Activated CD4-positive, alpha-beta T cell treated with anti-CD3 and anti-CD28 coated beads for 48 hours (primary cell): ENCODE measurements around the gene YJEFN3.

Experiments used
- DNase-seq: peaks from one replicate; pipeline ENCODE4 v3.0.0-alpha.2; 2020

YJEFN3 gene

DNA sequence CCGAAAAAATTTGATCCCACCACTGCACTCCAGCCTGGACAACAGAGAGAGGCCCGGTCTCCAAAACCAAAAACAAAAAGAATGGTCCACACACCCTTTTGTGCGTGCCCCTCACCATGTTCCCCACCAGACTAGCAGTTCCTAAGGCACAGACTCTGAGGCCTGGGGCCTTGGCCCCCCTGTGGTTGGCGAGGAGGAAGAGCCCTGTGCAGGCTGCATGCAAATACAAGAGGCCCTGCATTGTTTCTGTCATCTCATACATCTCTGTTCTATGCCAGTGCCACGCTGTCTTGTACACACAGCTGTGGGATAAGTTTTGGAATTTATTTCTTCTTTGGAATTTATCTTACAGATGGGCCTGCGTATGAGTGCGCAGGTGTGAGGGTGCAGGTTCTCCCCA is 4.7 kb upstream of the YJEFN3 start:
- no peak for DNase-seq

DNA sequence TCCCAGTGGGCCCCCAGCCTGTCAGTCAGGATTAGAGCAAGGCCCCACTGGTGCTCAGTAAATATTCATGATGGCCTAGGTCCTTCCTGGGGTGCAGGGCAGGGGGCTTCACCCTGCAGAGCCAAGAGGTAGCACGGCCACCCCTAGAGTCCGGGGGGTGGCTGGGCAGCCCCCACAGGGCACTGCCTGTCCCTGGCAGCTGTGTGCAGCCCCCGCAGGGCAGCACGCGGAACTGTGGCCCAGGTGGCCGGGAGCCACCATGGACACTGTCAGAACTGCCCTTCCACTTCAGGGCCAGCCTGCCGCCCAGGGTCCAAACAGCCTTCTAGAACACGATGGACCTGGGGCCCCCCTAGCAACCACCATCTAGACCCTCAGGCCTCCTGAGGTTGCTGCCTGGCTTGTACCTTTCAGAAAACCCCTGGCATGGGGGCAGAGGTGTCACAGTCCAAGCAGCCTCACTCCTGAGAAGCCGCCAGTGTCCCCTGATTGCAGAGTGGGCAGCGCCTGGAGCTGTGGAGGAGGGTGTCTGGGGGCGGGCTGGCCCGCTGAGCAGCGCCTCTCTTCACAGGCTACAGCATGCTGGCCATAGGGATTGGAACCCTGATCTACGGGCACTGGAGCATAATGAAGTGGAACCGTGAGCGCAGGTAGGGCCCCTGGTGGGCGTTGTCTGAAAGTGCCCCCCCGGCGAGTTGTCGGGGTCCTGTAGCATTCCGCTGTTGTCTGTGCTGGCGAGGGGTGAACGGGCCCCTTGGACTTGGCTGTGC is 2.9 kb upstream of the YJEFN3 start:
- DNase-seq: no peak

DNA sequence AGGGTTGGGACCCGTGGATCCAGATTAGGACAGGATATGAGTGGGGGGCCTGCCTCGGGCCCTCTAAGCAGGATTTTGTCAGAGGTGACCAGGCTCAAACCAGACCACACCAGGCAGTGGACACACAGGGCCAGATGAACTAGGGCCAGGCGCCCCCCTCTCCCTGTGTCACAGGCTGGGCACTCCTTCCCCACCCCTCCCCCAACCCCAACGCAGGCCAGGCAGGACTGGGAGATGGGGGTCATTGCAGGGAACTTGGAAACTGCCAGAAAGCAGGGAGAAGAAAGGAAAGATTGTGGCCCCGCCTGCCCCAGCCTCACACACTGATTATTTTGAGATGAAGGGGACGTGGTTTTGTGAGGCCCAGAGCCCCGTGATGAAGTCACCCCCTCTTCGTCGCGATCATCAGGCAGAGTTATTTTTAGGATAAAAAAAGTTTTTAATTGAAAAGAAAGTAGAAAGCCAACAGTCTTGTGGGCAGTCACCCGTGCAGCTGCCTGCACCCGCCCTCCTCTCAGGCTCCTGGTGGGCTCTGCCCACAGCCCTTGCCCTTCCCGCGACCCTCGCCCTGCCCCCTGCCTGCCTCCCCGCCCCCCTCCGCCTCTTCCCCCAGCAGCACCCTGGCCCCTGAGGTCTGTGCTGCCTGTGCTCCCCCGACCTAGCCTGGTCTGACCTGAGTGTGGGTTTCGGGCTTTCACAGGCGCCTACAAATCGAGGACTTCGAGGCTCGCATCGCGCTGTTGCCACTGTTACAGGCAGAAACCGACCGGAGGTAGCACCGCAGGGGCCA is 1.9 kb upstream of the YJEFN3 start:
- no peak for DNase-seq

DNA sequence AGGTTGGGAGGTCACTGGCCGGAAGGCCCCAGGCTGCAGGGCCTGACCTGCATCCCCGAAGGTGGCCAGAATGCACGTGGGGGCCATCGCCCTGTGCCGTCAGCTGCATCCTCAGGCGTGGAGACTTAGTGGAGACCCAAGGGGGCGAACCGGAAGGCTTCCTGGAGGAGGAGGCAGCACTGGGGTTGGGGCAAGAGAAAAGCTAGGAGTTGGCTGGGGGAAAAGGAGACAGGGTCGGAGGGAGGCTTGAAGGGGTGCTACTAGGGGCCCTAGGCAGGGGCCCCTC is 1.4 kb upstream of the YJEFN3 start:
- no peak for DNase-seq

DNA sequence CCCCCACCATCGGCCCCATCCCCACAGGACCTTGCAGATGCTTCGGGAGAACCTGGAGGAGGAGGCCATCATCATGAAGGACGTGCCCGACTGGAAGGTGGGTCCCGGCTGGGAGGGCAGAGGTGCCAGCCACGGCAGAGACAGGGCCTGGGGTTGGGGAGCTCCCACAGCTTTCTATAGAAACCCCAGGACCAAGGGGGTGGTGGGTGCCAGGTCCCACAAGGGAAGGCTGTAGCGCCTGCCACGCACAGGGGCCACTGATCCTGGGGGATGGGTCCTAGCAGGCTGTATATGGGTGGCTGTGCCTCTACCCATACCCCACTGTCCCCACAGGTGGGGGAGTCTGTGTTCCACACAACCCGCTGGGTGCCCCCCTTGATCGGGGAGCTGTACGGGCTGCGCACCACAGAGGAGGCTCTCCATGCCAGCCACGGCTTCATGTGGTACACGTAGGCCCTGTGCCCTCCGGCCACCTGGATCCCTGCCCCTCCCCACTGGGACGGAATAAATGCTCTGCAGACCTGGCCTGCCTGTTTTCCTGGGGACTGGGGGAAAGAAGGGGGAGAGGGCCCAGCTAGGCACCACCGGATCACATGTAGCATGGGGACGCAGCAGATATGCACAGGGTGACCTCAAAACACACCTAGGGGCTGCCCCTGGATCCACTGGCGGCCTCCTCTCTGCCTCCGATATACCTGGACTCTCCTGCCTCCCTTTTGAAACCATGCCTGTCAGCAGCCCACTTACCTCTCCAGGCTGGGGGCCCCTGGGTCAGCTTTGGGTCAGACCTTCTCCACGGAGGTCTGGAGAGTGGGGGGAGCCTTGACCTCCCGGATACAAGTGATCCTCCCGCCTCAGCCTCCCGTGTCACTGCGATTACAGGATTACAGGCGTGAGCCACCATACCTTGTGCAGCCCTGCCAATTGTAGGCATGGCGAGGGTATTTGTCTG is 761 bp upstream of the YJEFN3 start:
- no peak for DNase-seq

DNA sequence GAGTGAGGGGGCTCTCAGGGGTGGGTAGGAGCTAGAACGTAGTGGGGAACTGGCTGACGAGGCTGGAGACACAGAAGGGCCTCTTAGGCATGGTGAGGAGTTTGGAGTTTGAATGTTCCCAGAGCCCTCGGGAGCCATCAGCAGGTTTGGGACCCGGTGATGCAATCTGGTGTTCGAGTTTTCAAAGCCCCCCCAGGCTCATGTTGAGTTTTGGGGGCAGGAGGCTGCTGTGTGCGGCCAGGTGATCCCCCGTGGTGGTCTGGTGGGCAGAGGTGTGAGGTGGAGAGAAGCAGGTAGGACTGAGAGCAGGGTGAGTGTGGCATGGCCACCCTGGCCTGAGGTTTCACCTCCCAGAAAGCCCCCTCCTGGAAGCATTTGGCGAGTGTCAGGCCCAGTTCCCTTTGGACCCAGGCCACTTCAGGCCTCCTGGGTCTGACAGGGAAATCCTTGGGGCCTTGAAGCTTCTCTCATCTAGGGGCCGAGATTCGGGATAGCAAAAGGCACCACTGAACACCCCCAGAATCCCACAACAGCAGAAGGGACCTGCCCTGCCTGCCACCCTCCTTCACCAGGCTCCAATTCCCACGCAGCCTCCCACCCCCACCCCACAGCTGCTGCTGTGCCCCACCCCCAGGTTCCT is 1.2 kb downstream of the YJEFN3 start:
- DNase-seq: no peak

DNA sequence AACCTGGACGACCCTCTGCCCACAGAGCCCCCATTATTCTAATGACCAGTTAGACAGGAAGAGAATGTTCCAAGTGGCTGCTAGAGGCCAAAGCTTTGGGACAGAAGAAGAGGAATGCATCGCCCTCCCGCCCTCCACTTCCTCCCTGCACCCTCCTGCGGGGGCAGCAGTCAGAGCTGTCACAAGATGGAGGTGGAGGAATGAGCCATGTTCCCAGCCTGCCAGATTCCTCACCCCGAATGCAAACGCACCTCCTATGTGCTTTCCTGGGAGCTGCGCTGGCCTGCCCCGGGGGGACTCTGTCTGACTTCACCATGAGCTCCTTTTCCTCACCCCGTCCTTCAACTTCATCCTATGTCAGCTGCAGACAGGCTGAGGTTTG is 1.7 kb downstream of the YJEFN3 start:
- no peak for DNase-seq

DNA sequence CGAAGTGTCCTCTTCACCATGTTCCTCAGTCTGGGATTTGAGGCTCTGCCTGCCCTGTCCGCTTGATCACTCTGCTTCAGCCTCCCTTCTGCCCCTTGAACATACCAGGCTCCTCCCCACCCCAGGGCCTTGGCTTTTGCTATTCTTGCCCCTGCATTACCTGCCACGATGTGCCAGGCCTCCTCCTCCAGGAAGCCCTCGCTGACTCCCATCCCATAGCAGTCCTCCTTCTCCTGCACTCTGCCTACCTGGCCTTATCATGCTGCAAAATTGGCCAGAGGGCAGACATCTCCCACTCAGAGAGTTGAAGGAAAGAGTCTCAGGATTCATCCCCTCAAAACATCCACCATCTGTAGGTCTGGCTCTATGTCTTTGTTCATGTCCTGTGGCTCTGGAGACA is 2.2 kb downstream of the YJEFN3 start:
- DNase-seq: no peak

DNA sequence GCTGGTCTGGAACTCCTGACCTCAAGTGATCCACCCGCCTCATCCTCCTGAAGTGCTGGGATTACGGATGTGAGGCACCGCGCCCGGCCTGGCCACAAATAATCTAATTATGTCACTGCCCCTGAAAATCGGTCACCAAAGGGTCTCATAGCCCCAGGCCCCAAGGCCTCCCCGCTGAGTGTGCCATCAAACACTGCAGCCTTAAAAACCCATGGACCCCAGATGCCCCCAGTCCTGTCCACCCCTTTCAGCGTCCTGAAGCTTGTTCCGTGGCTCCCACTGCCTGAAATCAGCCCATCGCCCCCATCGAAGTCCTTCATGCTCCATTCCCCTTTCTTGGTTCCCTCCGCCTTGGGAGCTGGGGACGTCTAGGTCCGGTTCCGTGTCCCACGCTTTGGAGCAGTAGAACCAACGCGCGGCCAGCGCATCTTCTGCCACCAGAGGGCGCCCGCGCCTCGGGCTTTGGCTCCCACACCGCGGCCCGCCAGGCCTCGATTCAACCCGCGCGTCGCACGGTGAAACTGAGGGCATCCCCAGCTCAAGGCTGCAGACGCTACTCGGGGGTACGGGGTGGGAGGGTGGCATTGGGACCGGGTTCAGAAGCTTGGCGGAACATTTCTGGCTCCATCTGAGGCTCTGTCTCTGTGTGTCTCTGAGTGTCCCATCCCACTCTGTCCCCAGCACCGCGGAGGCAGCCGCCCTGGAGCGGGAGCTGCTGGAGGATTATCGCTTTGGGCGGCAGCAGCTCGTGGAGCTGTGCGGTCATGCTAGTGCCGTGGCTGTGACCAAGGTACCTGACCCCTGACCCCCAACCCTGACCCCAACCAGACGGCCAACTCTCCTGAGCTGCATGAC is 3.5 kb downstream of the YJEFN3 start:
- DNase-seq: peak; percentile 90

DNA sequence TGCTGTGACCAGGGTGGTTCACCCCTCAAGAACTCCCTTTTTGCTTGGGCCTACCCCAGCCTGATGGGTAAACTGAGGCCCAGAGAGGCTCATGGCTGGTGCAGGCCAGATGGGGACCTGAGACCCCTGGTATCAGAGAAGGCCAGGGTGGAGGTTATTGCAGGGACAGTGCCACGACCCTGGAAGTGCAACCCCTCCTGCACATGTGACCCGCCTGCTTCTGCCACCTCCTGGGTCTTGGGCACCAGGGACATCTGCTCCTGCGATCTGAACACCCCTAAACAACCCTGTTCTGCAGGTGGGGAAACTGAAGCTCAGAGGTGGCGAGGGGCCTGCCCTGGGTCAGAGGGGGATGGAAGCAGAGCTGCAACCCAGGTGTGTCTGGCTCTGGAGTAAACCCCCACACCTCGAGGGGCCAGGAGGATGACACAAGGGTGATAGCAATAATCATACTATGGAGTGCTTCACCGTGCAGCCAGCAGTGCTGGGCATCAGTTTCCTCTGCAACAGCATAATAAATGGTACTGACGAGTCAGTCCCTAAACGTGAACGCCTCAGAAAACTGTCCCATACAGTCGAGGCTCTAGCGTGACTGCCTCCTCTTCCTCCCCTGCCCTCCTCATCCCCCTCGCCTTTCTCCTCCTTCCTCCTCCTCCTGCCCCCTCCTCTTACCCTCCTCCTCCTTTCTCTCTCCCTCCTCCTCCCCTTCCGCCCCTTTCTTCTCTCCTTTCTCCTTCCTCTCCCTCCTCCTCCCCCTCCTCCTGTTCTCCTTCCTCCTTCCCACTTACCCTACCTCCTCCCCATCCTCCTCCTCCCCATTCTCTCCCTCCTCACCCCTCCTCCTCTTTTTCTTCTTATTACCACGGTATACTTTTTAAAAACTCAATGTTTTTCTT is 4.3 kb downstream of the YJEFN3 start:
- DNase-seq: no peak

DNA sequence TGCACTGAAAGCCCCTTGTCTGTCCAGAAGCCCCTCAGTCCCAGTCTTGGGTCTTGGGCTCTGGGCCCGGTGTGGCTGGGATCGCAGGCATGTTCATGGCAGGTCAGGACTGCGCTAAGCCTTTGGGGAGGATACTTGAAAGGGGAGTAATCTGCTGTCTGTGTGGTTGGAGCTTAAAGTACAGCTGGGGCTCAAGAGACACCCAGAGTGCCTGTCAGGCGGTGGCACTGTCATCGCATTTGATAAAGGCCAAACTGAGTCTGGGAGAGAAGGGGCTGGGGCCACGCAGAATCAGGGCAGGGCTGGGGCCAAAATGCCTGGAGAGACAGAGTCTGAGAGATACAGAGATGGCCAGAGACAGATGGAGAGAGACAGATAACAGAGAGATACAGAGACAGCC is 5.1 kb downstream of the YJEFN3 start:
- no peak for DNase-seq

DNA sequence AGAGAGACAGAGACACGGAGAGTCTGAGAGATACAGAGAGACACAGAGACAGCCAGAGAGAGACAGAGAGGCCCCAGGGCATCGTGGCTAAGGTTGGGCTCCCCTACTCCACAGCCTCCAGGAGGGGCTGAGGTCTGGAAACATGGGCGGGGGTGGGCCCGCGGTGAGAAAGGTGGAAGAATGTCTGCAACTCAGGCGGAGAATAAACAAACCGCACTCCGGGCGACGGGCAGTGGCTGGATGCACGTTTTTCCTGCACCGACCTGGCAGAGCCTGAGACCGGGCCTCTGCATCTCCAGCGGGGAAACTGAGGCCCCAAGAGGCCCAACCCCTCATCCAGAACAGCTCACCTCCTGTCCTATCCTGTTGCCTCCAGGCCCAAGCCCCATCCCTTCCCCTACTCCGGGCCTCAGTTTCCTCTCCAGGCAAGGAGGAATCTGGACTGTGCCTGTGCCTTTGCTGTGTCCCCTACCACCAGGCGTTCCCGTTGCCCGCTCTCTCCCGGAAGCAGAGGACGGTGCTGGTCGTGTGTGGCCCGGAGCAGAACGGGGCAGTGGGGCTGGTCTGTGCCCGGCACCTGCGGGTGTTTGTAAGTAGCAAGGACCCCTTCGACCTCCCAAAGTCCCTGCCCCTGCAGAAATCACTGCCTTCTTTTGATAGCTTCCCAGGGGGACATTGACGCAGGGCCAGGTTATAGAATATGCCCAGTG is 6.0 kb downstream of the YJEFN3 start:
- no peak for DNase-seq

DNA sequence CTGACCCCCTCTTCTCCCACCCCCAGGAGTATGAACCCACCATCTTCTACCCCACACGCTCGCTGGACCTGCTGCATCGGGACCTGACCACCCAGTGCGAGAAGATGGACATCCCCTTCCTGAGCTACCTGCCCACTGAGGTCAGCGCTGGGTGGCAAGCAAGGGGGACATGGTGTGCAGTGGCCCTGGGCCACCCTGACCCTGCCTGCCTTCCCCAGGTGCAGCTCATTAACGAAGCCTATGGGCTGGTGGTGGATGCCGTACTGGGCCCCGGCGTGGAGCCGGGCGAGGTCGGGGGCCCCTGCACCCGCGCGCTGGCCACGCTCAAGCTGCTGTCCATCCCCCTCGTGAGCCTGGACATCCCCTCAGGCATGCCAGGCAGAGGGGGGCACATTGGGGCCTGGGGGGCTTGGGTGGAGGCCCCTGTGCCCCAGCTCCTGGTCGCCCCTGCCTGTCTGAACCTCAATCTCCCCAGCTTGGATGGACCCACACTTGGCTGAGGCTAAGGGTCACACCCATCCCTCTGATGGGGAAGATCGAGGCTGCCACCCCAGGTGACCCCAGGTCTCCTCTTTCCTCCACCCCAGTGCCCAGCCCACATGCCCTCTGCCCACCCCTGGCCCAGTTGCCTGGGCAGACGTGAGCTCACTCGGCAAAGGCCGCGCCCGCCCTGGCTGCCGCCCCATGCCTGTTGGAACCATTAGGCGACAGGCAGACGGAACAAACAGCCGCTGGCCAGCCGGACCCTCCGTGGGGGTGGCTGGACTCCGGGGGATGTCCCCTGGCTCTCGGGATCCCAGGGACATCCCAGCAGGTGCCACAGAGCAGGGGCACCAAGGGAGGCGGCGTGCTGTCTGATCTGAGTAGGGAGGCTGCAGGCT is 6.8 kb downstream of the YJEFN3 start:
- DNase-seq: no peak

DNA sequence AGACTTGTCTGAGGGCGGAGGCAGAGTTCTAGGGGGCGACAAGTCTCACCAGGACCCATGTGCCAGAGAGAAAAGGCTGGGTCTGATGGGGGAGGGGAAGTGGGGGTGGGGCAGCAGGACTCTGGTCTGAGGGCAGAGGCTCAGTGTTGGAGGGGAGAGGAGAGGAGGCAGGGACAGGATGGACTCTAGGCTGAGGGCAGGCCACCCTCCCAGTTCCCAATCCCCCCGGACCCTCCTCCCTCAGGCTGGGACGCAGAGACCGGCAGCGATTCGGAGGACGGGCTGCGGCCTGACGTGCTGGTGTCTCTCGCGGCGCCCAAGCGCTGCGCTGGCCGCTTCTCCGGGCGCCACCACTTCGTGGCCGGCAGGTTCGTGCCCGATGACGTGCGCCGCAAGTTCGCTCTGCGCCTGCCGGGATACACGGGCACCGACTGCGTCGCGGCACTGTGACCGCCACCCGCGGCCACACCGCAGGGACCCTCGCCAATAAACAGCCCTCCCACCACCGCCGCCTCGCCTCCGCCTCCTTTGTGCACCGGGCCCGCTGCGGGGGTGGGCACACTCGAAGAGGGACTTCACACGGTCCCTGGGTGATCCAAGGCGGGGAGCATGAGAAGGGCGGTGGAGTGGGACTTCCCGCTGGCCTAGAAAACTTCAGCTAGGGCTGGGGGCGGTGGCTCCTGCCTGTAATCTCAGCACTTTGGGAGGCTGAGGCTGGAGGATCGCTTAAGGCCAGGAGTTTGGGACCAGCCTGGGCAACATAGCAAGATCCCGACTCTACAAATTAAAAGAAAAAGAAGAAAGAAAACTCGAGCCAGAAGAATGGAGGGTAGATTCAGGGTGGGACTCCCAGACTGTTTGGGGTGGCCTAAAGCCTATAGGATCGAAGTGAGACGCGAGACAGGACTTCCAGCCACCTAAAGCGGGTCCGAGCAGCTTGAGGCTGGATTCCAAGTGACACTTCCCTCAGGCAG is 8.7 kb downstream of the YJEFN3 start:
- DNase-seq: no peak

DNA sequence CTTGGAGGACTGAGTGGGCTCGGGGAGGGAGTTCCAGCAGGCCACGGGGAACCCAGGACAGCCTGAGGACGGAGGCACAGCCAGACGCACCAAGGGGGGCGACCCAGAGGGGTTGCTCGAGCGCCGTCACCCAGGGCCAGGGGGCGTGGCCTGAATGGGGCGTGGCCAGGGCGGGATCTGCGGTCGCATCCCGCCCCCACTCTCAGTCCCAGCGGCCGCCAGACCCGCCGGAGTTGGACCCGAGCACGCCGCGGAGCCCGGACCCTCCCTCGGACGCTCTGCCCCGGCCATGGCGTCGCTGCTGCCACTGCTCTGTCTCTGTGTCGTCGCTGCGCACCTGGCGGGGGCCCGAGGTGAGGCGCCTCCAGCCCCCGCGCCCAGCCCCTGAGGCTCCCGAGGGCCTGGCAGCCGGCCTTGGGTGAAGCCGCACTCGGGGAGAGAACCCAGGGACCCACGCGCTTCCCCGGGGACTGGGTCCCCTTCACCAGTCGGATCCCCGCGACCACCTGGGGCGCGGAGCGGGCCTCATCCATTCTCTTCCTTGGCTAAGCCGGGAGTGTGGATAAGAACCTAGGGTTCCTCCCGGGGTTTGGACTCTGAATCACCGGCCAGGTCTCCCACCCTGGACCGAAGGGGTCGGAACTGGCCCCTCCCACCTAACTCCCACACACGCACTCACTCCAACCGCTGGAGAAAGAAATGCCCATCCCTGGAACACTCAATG is 9.5 kb downstream of the YJEFN3 start, which contains the start of gene CILP2:
Gene CILP2 (plus strand): TSS at position 205 of the 724 bp plus-strand sequence. CDS start 85 bp downstream, at position 290.
- peak; percentile 55 for DNase-seq

DNA sequence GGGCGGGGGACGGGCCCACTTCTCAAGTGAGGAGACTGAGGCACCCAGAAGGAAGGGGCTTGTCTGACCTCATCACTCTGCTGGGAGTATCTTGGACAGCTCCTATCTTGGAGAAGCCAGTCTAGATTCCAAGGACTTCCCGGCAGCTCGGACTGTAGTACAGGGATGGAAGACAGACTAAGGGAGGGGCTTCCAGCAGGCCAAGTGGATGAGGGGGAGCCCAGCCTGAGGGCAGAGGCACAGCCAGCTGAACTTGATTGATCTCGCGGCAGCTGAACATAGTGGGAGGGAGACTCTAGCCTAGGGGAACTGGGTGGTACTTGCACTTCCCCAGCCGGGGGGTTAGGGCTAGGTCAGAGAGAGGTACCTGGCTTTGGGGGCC is 10.1 kb downstream of the YJEFN3 start:
- DNase-seq: no peak

DNA sequence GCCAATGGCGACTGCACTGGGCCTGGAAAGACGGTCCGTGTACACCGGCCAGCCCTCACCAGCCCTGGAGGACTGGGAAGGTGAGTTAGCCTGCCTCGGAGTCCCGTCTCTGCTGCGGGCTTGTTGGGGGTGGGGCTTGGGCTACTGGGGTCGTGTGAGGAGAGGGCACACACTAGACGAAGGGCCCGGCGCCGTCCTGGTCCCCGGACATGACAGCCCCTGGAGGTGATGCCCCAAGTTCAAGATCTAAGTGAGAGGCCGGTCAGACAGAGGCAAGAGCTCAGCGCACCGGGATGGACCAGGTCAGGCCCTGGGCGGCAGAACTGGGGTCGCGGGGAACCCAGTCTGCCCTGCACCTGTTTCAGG is 11.0 kb downstream of the YJEFN3 start:
- no peak for DNase-seq
